OCI-LY1 (cell line): Measurements from ENCODE around the gene CD40.

Source experiments
- H2AFZ ChIP-seq: fragments of 200-600 bp; sonication (generic), shearing (Covaris generic); 2 replicates; pipeline ENCODE4 v1.6.0; 2014; ENCODE audit warnings: antibody characterized with exemption, mild to moderate bottlenecking, low read length
- H3F3A ChIP-seq: fragments of 200-600 bp; sonication (generic), shearing (Covaris generic); 2 replicates; pipeline ENCODE4 v1.6.0; 2014; ENCODE audit warnings: mild to moderate bottlenecking, antibody characterized with exemption, low read length, moderate library complexity; ENCODE audit not compliant: insufficient read depth
- H3K27ac ChIP-seq: fragments of 200-600 bp; sonication (generic); 2 replicates; pipeline ENCODE4 v1.5.1; 2014; ENCODE audit warnings: low read length, mixed run types, mild to moderate bottlenecking, low read depth; ENCODE audit not compliant: poor library complexity, severe bottlenecking
- H3K27me3 ChIP-seq: fragments of 200-600 bp; sonication (generic); 2 replicates; pipeline ENCODE4 v1.6.0; 2014; ENCODE audit warnings: antibody characterized with exemption, mild to moderate bottlenecking, low read length, moderate library complexity; ENCODE audit not compliant: insufficient read depth
- H3K36me3 ChIP-seq: fragments of 200-600 bp; sonication (generic); 2 replicates; pipeline ENCODE4 v1.6.1; 2014; ENCODE audit warnings: mild to moderate bottlenecking, antibody characterized with exemption, low read length, moderate library complexity, mixed read lengths; ENCODE audit not compliant: insufficient read depth
- H3K4me1 ChIP-seq: fragments of 200-600 bp; sonication (generic); 2 replicates; pipeline ENCODE4 v1.5.1; 2014; ENCODE audit warnings: mild to moderate bottlenecking, low read length, moderate library complexity; ENCODE audit not compliant: insufficient read depth, severe bottlenecking
- H3K4me2 ChIP-seq: fragments of 200-600 bp; sonication (generic), shearing (Covaris generic); 2 replicates; pipeline ENCODE4 v1.6.1; 2014; ENCODE audit warnings: low read length
- H3K4me3 ChIP-seq: fragments of 200-600 bp; sonication (generic); 2 replicates; pipeline ENCODE4 v1.5.1; 2014; ENCODE audit warnings: low read length, low read depth, mild to moderate bottlenecking, mixed read lengths; ENCODE audit not compliant: poor library complexity, severe bottlenecking
- H3K79me2 ChIP-seq: fragments of 200-600 bp; shearing (Covaris generic); 2 replicates; pipeline ENCODE4 v1.6.1; 2016; ENCODE audit warnings: mixed run types, low read length, mixed read lengths; ENCODE audit not compliant: insufficient read depth
- H3K9ac ChIP-seq: fragments of 200-600 bp; sonication (generic), shearing (Covaris generic); 2 replicates; pipeline ENCODE4 v1.6.1; 2014; ENCODE audit warnings: mild to moderate bottlenecking, low read length, mixed read lengths
- H3K9me2 ChIP-seq: fragments of 200-600 bp; sonication (generic), shearing (Covaris generic); 2 replicates; pipeline ENCODE4 v1.6.1; 2014; ENCODE audit warnings: low read depth, mild to moderate bottlenecking, low read length, mixed read lengths
- H3K9me3 ChIP-seq: fragments of 200-600 bp; shearing (Covaris generic); 2 replicates; pipeline ENCODE4 v1.6.1; 2014; ENCODE audit warnings: low read length, mixed read lengths
- H4K20me1 ChIP-seq: fragments of 200-600 bp; sonication (generic), shearing (Covaris generic); 2 replicates; pipeline ENCODE4 v1.6.0; 2016; ENCODE audit warnings: mild to moderate bottlenecking, low read length; ENCODE audit not compliant: insufficient read depth
- EZH2 ChIP-seq: fragments of 200-600 bp; sonication (generic), shearing (Covaris generic); IDR thresholded peaks from 2 replicates; pipeline ENCODE4 v1.8.0; 2017; ENCODE audit warnings: borderline replicate concordance, mixed run types, mild to moderate bottlenecking, antibody characterized with exemption, low read length, moderate library complexity, mixed read lengths
- TF ChIP-seq, protein P1 (sequence below): fragments of 200-600 bp; sonication (generic), shearing (Covaris generic); IDR thresholded peaks from 2 replicates; pipeline ENCODE4 v1.5.1; 2017; ENCODE audit warnings: mild to moderate bottlenecking, antibody characterized with exemption, low read length, moderate library complexity, mixed read lengths

Gene CD40

DNA sequence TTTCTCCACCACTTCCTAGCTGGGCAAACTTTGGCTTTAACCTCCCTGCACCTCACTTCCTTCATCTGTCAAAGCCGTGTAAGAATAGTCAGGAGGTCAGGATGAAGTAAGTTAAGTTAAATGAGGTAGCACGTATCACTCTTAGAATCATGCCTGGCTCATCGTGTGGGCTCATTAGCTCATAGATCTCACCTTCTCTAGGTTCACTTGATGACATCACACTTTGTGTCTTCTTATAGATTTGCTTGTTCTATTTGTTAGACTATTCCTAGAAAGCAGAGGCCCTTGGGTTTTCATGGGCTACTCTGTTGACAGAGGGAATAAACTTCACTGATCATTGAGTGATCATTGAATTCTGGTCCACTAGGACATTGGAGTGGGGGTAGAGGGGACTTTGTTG lies 16.2 kb upstream of the CD40 start:
- H3K36me3 ChIP-seq: no peaks in the 10 kb centered on the region
- no peak overlapping the region for H3K27ac ChIP-seq
- H3K9ac ChIP-seq: no peak overlapping the region
- H3K9me2 ChIP-seq: no peaks in the 10 kb centered on the region
- no peaks in the 10 kb centered on the region for H4K20me1 ChIP-seq
- H3K9me3 ChIP-seq: 0 out of 2 replicates have a peak, but pooled peaks cover 3% of the 10 kb centered on the region
- peaks cover 11% of the 10 kb centered on the region for H3K4me1 ChIP-seq
- H2AFZ ChIP-seq: no peak overlapping the region
- H3F3A ChIP-seq: no peaks in the 10 kb centered on the region
- H3K79me2 ChIP-seq: no peaks in the 10 kb centered on the region
- H3K4me3 ChIP-seq: no peak overlapping the region
- H3K4me2 ChIP-seq: no peak overlapping the region
- no peak for TF ChIP-seq EZH2
- TF ChIP-seq, protein P1, sequence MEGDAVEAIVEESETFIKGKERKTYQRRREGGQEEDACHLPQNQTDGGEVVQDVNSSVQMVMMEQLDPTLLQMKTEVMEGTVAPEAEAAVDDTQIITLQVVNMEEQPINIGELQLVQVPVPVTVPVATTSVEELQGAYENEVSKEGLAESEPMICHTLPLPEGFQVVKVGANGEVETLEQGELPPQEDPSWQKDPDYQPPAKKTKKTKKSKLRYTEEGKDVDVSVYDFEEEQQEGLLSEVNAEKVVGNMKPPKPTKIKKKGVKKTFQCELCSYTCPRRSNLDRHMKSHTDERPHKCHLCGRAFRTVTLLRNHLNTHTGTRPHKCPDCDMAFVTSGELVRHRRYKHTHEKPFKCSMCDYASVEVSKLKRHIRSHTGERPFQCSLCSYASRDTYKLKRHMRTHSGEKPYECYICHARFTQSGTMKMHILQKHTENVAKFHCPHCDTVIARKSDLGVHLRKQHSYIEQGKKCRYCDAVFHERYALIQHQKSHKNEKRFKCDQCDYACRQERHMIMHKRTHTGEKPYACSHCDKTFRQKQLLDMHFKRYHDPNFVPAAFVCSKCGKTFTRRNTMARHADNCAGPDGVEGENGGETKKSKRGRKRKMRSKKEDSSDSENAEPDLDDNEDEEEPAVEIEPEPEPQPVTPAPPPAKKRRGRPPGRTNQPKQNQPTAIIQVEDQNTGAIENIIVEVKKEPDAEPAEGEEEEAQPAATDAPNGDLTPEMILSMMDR: no peak
- peaks cover 10% of the 10 kb centered on the region for H3K27me3 ChIP-seq

DNA sequence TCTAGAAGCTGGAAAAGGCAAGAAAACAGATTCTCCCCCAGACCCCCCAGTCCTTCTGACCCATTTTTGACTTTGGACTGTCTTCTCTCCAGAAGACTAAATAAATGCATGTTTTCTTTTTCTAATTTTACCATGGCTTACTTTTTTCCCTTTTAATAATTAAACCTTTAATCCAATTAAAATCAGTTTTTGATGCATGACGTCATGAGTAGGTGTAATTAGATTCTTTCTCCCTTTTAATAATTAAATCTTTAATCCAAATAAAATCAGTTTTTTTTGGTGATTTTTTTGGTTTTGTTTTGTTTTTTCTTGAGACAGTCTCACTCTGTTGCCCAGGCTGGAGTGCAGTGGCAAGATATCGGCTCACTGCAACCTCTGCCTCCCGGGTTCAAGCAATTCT lies 15.2 kb upstream of the CD40 start:
- Histone ChIP-seq H3K4me2 (no peak overlapping the region), H3F3A (no peaks in the 10 kb centered on the region)
- TF ChIP-seq, protein P1: no peak
- no peak for TF ChIP-seq EZH2

DNA sequence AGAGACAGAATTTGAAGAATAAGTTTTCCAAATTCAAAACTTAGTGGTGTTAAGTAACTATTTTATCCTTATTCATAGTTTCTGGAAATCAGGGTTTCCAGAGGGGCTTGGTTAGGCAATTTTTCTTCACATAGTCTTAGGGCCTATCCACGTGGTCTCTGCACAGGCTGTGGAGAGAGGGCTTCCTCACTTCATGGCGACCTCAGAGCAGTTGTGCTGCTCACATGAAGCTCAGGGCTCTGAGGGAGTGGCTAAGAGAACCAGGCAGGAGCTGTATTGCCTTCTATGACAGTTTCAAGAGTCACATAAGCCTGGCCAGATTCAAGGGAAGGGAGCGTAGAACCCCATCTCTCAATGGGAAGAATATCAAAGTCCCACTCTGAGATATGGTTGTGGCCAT lies 13.9 kb upstream of the CD40 start:
- Histone ChIP-seq H3K27me3 (peaks cover 10% of the 10 kb centered on the region), H3K9ac (no peak overlapping the region), H3K27ac (no peak overlapping the region), H3K4me1 (peaks cover 9% of the 10 kb centered on the region), H3K4me2 (no peak overlapping the region), H3K4me3 (no peak overlapping the region), H3K79me2 (no peaks in the 10 kb centered on the region), H3K9me3 (0 out of 2 replicates have a peak, but pooled peaks cover 3% of the 10 kb centered on the region), H3F3A (no peaks in the 10 kb centered on the region), H2AFZ (no peak overlapping the region), H3K9me2 (no peaks in the 10 kb centered on the region), H3K36me3 (no peaks in the 10 kb centered on the region), H4K20me1 (no peaks in the 10 kb centered on the region)
- TF ChIP-seq, protein P1: no peak
- no peak for TF ChIP-seq EZH2

More for the DNA sequence above, 15.2 kb upstream of the CD40 start:
- no peak overlapping the region for H3K4me3 ChIP-seq
- peaks cover 11% of the 10 kb centered on the region for H3K4me1 ChIP-seq
- H3K9ac ChIP-seq: no peak overlapping the region
- H3K79me2 ChIP-seq: no peaks in the 10 kb centered on the region
- no peaks in the 10 kb centered on the region for H3K36me3 ChIP-seq
- no peaks in the 10 kb centered on the region for H4K20me1 ChIP-seq
- H3K27me3 ChIP-seq: peaks cover 10% of the 10 kb centered on the region
- no peak overlapping the region for H2AFZ ChIP-seq
- 0 out of 2 replicates have a peak, but pooled peaks cover 3% of the 10 kb centered on the region for H3K9me3 ChIP-seq
- no peaks in the 10 kb centered on the region for H3K9me2 ChIP-seq
- no peak overlapping the region for H3K27ac ChIP-seq
